C4-2B (cell line): ENCODE data around the gene ENPP7.

Experiments used
- ZFX ChIP-seq: fragments of 450-650 bp; IDR thresholded peaks from 2 replicates; pipeline ENCODE4 v1.6.1; 2017
- TF ChIP-seq, protein P1 (sequence below): fragments of 450-650 bp; conservative IDR thresholded peaks from 2 replicates; pipeline ENCODE4 v1.5.1; 2017; ENCODE audit warnings: mild to moderate bottlenecking

DNA sequence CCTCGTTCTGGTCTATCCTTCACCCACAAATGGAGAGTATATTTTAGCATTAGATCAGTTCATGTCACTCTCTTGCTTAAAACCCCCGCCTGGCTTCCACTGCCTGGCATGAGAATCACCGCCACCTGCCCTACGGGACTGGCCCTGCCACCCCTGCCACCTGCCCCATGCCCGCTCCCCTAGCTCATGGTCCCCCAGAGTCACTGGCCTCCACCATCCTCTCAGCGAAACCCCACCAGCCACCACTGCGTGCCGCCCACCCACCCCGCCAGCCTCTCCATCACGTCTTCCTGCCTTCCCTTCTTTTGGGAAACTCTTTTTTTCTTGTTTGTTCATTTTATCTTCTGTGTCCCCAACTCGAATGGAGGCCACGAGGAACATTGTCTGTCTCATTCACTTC lies 982 bp upstream of the ENPP7 start:
- TF ChIP-seq, protein P1, sequence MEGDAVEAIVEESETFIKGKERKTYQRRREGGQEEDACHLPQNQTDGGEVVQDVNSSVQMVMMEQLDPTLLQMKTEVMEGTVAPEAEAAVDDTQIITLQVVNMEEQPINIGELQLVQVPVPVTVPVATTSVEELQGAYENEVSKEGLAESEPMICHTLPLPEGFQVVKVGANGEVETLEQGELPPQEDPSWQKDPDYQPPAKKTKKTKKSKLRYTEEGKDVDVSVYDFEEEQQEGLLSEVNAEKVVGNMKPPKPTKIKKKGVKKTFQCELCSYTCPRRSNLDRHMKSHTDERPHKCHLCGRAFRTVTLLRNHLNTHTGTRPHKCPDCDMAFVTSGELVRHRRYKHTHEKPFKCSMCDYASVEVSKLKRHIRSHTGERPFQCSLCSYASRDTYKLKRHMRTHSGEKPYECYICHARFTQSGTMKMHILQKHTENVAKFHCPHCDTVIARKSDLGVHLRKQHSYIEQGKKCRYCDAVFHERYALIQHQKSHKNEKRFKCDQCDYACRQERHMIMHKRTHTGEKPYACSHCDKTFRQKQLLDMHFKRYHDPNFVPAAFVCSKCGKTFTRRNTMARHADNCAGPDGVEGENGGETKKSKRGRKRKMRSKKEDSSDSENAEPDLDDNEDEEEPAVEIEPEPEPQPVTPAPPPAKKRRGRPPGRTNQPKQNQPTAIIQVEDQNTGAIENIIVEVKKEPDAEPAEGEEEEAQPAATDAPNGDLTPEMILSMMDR: no peak
- no peak for TF ChIP-seq ZFX
